Measurements from ENCODE around the gene USF2. TPM values are rescaled to one million over a fixed set of nuclear protein-coding genes. Genes with fewer than 3 reads are reported as not detected.

The USF2 gene
- polyA plus RNA-seq, 3 donors: 68.2 to 122 (median 118) TPM

DNA sequence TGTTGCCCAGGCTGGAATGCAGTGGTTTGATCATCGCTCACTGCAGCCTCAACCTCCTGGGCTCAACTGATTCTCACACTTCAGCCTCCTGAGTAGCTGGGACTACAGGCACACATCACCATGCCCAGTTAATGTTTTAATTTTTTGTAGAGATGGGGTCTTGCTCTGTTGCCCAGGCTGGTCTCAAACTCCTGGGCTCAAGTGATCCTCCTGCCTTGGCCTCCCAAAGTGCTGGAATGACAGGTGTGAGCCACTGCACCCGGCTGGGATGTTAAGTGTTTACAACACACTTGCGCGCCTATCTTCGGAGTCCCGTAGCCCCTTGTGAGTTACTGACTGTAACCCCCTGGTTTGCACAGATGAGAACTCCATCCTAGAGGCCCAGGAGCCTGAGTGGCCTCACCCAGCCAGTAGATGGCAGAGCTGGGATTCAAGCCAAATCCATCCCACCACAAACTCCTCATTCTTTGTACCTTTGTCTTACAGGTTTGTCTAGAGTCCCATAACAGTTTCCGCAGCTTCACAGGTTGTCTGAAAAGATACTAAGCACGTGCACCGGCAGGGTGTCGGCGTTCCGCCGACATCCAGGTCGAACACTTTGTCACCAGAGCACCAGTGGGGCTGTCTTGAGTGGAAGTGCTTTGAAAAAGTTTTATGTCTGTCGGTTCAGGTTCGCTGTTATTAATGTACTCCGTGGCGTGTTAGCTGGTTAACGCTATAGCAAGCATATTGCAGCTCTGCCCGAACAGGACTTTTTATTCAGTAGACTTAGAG, 37.9 kb downstream of the USF2 start:
- no peak overlapping the region for H3K27ac ChIP-seq (ENCODE audit: low read depth, low read length)
- WGBS, 3 donors: 88 to 96% (median 94%) methylated on average over 20 of the region's 20 CpGs

- 64 to 71% (median 64%) methylated on average over 10 of the region's 10 CpGs for WGBS, 3 donors
- no peak overlapping the region for H3K27ac ChIP-seq (ENCODE audit: low read depth, low read length)
Observed at GRCh38 chr19:35307931-35308330, 39.2 kb downstream of the USF2 start.

DNA sequence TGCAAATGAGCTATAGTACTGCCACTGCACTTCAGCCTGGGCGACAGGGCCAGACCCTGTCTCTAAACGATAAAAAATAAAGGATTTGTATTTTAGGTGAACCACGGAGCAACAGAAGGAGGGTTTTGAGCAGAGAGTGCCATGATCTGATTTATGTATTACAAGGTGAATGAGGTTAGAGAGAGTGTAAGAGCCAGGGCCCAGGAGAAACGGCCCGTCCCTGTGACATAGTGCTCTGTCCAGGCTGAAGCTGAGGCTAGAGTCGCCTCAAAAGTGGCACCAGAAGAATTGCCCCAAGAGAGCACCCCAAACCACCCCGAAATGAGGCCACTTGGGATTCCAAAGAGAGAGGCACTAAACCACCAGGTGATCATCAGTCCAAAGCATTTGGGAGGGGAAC, 40.1 kb downstream of the USF2 start:
- H3K27ac ChIP-seq (ENCODE audit: low read depth, low read length): no peak overlapping the region

DNA sequence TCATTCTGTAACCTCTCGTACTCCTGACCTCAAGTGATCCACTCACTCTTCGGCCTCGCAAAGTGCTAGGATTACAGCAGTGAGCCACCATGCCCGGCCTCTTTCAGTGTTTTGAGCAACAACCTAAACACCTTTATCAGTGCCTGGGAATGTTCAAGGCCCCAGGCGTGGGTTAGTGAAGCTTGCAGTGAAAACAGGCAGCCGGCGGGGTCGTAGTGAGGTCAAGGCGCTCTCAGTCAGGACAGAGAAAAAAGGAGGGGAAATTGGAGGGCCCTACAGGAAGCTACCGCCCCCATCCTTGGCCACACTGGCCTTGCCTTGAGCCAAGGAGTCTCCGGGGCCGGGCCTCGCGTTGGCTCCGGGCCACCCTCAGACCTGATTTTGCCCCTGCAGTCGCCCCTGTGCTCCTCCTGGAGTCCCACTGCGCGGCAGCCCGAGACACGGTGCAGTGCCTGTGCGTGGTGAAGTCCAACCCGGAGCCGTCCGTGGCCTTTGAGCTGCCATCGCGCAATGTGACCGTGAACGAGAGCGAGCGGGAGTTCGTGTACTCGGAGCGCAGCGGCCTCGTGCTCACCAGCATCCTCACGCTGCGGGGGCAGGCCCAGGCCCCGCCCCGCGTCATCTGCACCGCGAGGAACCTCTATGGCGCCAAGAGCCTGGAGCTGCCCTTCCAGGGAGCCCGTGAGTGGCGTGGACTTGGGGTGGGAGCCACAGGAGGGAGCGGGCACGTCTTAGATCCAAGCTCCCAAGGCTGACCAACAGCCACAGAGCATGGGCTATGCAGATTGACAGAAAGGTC, 40.9 kb downstream of the USF2 start:
- 54 to 67% (median 66%) methylated on average over 46 to 47 of the region's 47 CpGs for WGBS, 3 donors
- H3K27ac ChIP-seq (ENCODE audit: low read depth, low read length): no peak overlapping the region

More for the DNA sequence above, 40.1 kb downstream of the USF2 start:
- 74 to 87% (median 86%) methylated on average over 7 of the region's 7 CpGs for WGBS, 3 donors

DNA sequence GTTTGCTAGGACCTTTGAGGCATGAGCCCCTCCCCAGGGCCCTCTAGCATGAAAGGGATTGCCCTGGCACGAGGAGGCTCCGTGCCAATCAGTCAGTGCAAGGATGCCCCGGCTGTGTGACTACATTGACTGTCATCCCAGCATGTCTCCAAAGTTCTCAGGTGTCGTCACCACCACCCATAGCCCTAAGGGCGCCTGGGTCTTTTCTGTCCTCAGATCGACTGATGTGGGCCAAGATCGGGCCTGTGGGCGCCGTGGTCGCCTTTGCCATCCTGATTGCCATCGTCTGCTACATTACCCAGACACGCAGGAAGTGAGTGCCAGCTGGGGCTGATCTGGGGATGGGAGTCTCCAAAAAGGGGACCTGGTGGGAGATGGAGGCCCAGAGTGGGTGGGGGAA, 41.6 kb downstream of the USF2 start:
- H3K27ac ChIP-seq (ENCODE audit: low read depth, low read length): no peak overlapping the region
- WGBS, 3 donors: 78 to 88% (median 80%) methylated on average over 12 of the region's 12 CpGs

DNA sequence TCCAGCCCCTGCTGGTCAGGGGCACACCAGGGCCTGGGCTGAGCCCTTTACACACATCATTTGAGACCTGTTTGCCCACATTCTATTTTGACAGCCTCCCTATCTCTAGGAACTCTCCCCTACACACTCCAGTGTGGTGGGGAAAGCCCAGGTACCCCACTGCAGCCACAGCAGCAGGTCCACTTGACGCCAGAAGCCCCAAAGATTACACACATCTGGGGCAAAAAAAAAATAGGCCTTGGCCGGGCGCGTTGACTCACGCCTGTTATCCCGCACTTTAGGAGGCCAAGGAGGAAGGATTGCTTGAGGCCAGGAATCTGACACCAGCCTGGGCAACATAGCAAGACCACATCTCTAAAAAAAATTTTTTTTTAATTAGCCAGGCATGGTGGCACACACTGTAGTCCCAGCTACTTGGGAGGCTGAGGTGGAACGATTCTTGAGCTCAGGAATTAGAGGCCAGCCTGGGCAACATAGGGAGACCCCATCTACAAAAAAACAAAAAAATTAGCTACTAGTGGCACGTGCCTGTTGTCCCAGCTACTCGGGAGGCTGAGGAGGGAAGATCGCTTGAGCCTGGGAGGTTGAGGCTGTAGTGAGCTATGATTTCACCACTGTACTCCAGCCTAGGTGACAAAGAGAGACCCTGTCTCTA, 42.2 kb downstream of the USF2 start:
- no peak overlapping the region for H3K27ac ChIP-seq (ENCODE audit: low read depth, low read length)
- WGBS, 3 donors: 95 to 97% (median 96%) methylated on average over 10 of the region's 10 CpGs

GRCh38 chr19:35311901-35312665, 43.3 kb downstream of the USF2 start:
- H3K27ac ChIP-seq (ENCODE audit: low read depth, low read length): no peak overlapping the region
- 81 to 90% (median 89%) methylated on average over 16 to 21 of the region's 21 CpGs for WGBS, 3 donors

- 38 to 45% (median 41%) methylated on average over 7 of the region's 7 CpGs for WGBS, 3 donors
- H3K27ac ChIP-seq (ENCODE audit: low read depth, low read length): no peak overlapping the region
Observed at GRCh38 chr19:35313587-35313986, 44.8 kb downstream of the USF2 start.

DNA sequence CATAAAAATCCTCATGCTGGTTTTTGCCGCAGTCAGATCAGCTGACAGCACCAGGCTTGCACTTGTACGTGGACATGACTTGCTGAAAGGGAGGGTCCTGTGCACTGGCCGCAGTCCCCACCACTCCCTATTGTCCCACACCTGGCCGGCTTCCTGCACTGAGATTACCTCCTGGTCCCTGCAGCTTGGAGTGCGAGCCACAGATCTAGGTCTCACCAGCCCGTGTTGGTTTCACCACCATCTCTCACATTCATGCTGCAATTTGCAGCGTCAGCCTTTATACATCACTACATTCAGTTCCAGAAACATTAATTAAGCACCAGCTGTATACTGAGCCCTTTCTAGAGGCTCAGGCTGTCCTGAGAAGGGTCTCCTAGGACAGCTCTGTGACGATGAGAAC, 45.3 kb downstream of the USF2 start:
- 87 to 96% (median 89%) methylated on average over 8 of the region's 8 CpGs for WGBS, 3 donors
- no peak overlapping the region for H3K27ac ChIP-seq (ENCODE audit: low read depth, low read length)

GRCh38 chr19:35314858-35315470, 46.2 kb downstream of the USF2 start:
- no peak overlapping the region for H3K27ac ChIP-seq (ENCODE audit: low read depth, low read length)
- WGBS, 3 donors: 80 to 89% (median 82%) methylated on average over 10 of the region's 10 CpGs

DNA sequence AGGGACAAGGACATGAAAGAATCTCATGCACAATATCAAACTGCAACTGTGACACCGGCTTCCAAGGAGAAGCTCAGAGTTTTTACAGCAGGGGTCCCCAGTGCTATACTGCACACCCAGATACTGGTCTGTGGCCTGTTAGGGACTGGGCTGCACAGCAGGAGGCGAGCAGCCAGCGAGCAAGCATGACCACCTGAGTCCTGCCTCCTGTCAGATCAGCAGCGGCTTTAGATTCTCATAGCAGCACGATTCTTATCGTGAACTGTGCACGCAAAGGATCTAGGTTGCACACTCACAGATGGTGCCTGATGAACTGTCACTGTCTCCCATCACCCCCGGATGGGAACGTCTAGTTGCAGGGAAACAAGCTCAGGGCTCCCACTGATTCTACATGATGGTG, 47.1 kb downstream of the USF2 start:
- 81 to 86% (median 85%) methylated on average over 9 of the region's 9 CpGs for WGBS, 3 donors
- no peak overlapping the region for H3K27ac ChIP-seq (ENCODE audit: low read depth, low read length)

GRCh38 chr19:35316560-35316959, 47.8 kb downstream of the USF2 start:
- 81 to 92% (median 86%) methylated on average over 9 of the region's 9 CpGs for WGBS, 3 donors
- no peak overlapping the region for H3K27ac ChIP-seq (ENCODE audit: low read depth, low read length)

DNA sequence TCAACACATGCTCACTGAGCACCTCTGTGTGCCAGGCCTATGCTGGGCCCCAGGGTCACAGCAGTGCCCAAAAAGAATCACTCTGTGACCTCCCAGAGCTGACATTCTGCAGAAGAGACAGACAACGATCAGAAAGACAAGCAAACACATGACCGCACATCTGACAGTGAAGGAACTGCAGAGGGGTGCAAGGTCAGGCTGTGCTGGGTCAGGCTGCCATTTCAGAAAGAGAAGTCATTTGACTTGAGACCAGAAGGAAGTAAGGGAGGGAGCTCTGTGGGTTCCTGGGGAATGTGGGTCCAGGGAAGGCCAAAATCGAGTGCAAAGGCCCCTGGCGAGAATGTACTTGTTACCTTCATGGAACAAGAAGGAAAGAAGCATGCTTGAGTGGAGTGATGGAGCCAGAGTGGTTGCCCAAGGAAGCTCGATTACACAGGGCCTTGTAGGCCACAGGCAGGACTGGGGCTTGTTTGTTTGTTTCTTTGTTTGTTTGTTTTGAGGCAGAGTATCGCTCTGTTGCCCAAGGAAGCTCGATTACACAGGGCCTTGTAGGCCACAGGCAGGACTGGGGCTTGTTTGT, 48.8 kb downstream of the USF2 start:
- WGBS, 3 donors: 63 to 75% (median 72%) methylated on average over 7 of the region's 7 CpGs
- no peak overlapping the region for H3K27ac ChIP-seq (ENCODE audit: low read depth, low read length)

- 49 to 78% (median 54%) methylated on average over 16 of the region's 16 CpGs for WGBS, 3 donors
- no peak overlapping the region for H3K27ac ChIP-seq (ENCODE audit: low read depth, low read length)
Observed at GRCh38 chr19:35318679-35319448, 50.1 kb downstream of the USF2 start.

DNA sequence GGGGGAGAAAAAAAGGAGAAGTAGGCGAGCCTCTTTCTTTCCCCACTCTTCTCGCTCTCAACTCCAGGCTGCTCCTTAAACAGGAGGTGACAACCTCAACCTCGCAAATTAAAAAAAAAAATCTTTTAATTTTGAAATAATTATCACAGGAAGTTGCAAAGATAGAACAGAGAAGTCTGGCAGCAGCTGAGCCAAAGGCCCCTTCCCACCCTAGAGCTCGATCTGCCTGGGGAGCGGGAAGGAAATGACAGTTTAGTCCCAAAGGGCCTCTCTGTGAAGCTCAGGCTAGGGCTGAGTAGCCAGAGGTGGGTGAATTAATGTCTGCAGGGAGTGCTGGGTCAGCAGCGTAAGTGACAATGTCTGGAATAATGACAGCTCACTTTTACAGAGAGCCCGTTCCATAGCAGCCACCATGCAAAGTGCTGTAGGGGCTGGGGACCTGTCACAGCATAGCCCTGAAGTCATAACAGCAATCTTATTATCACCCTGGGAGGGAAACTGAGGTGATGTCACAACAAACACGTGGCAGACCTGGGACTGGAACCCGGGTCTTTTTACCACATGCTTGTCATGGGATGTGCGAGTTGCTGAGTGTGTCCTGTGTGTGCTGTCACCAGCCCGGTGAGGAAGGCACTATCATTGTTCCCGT, 51.4 kb downstream of the USF2 start:
- no peak overlapping the region for H3K27ac ChIP-seq (ENCODE audit: low read depth, low read length)
- 40 to 75% (median 42%) methylated on average over 12 of the region's 12 CpGs for WGBS, 3 donors

- WGBS, 3 donors: 88 to 96% (median 93%) methylated on average over 2 of the region's 2 CpGs
- no peak overlapping the region for H3K27ac ChIP-seq (ENCODE audit: low read depth, low read length)
Observed at GRCh38 chr19:35321291-35321690, 52.5 kb downstream of the USF2 start.

GRCh38 chr19:35322014-35322413, 53.3 kb downstream of the USF2 start:
- WGBS, 3 donors: 93 to 96% (median 96%) methylated on average over 9 of the region's 9 CpGs
- no peak overlapping the region for H3K27ac ChIP-seq (ENCODE audit: low read depth, low read length)

Data from adipose tissue (tissue), 3 donors.